OCI-LY1 (cell line): ENCODE measurements around the gene LCN9.

ENCODE experiments used
- H2AFZ ChIP-seq: fragments of 200-600 bp; sonication (generic), shearing (Covaris generic); 2 replicates; pipeline ENCODE4 v1.6.0; 2014; ENCODE audit warnings: antibody characterized with exemption, mild to moderate bottlenecking, low read length
- H3F3A ChIP-seq: fragments of 200-600 bp; sonication (generic), shearing (Covaris generic); 2 replicates; pipeline ENCODE4 v1.6.0; 2014; ENCODE audit warnings: mild to moderate bottlenecking, antibody characterized with exemption, low read length, moderate library complexity; ENCODE audit not compliant: insufficient read depth
- H3K27ac ChIP-seq: fragments of 200-600 bp; sonication (generic); 2 replicates; pipeline ENCODE4 v1.5.1; 2014; ENCODE audit warnings: low read length, mixed run types, mild to moderate bottlenecking, low read depth; ENCODE audit not compliant: poor library complexity, severe bottlenecking
- H3K27me3 ChIP-seq: fragments of 200-600 bp; sonication (generic); 2 replicates; pipeline ENCODE4 v1.6.0; 2014; ENCODE audit warnings: antibody characterized with exemption, mild to moderate bottlenecking, low read length, moderate library complexity; ENCODE audit not compliant: insufficient read depth
- H3K36me3 ChIP-seq: fragments of 200-600 bp; sonication (generic); 2 replicates; pipeline ENCODE4 v1.6.1; 2014; ENCODE audit warnings: mild to moderate bottlenecking, antibody characterized with exemption, low read length, moderate library complexity, mixed read lengths; ENCODE audit not compliant: insufficient read depth
- H3K4me1 ChIP-seq: fragments of 200-600 bp; sonication (generic); 2 replicates; pipeline ENCODE4 v1.5.1; 2014; ENCODE audit warnings: mild to moderate bottlenecking, low read length, moderate library complexity; ENCODE audit not compliant: insufficient read depth, severe bottlenecking
- H3K4me2 ChIP-seq: fragments of 200-600 bp; sonication (generic), shearing (Covaris generic); 2 replicates; pipeline ENCODE4 v1.6.1; 2014; ENCODE audit warnings: low read length
- H3K4me3 ChIP-seq: fragments of 200-600 bp; sonication (generic); 2 replicates; pipeline ENCODE4 v1.5.1; 2014; ENCODE audit warnings: low read length, low read depth, mild to moderate bottlenecking, mixed read lengths; ENCODE audit not compliant: poor library complexity, severe bottlenecking
- H3K79me2 ChIP-seq: fragments of 200-600 bp; shearing (Covaris generic); 2 replicates; pipeline ENCODE4 v1.6.1; 2016; ENCODE audit warnings: mixed run types, low read length, mixed read lengths; ENCODE audit not compliant: insufficient read depth
- H3K9ac ChIP-seq: fragments of 200-600 bp; sonication (generic), shearing (Covaris generic); 2 replicates; pipeline ENCODE4 v1.6.1; 2014; ENCODE audit warnings: mild to moderate bottlenecking, low read length, mixed read lengths
- H3K9me2 ChIP-seq: fragments of 200-600 bp; sonication (generic), shearing (Covaris generic); 2 replicates; pipeline ENCODE4 v1.6.1; 2014; ENCODE audit warnings: low read depth, mild to moderate bottlenecking, low read length, mixed read lengths
- H3K9me3 ChIP-seq: fragments of 200-600 bp; shearing (Covaris generic); 2 replicates; pipeline ENCODE4 v1.6.1; 2014; ENCODE audit warnings: low read length, mixed read lengths
- H4K20me1 ChIP-seq: fragments of 200-600 bp; sonication (generic), shearing (Covaris generic); 2 replicates; pipeline ENCODE4 v1.6.0; 2016; ENCODE audit warnings: mild to moderate bottlenecking, low read length; ENCODE audit not compliant: insufficient read depth
- CTCF ChIP-seq: fragments of 200-600 bp; sonication (generic), shearing (Covaris generic); IDR thresholded peaks from 2 replicates; pipeline ENCODE4 v1.5.1; 2017; ENCODE audit warnings: mild to moderate bottlenecking, antibody characterized with exemption, low read length, moderate library complexity, mixed read lengths
- EZH2 ChIP-seq: fragments of 200-600 bp; sonication (generic), shearing (Covaris generic); IDR thresholded peaks from 2 replicates; pipeline ENCODE4 v1.8.0; 2017; ENCODE audit warnings: borderline replicate concordance, mixed run types, mild to moderate bottlenecking, antibody characterized with exemption, low read length, moderate library complexity, mixed read lengths

Gene LCN9

GRCh38 chr9:135683401-135684034 lies 20.4 kb downstream of the LCN9 start:
- no peaks in the 10 kb centered on the region for H3F3A ChIP-seq
- H3K4me2 ChIP-seq: no peak overlapping the region
- H3K9me2 ChIP-seq: no peaks in the 10 kb centered on the region
- no peaks in the 10 kb centered on the region for H3K9me3 ChIP-seq
- H3K36me3 ChIP-seq: no peaks in the 10 kb centered on the region
- H3K27ac ChIP-seq: no peak overlapping the region
- TF ChIP-seq CTCF (no peak), EZH2 (no peak)
- H3K4me3 ChIP-seq: no peak overlapping the region
- no peaks in the 10 kb centered on the region for H4K20me1 ChIP-seq
- H2AFZ ChIP-seq: no peak overlapping the region
- no peaks in the 10 kb centered on the region for H3K79me2 ChIP-seq
- no peaks in the 10 kb centered on the region for H3K4me1 ChIP-seq
- no peak overlapping the region for H3K9ac ChIP-seq
- H3K27me3 ChIP-seq: 0 out of 2 replicates have a peak, but pooled peaks cover 4% of the 10 kb centered on the region

DNA sequence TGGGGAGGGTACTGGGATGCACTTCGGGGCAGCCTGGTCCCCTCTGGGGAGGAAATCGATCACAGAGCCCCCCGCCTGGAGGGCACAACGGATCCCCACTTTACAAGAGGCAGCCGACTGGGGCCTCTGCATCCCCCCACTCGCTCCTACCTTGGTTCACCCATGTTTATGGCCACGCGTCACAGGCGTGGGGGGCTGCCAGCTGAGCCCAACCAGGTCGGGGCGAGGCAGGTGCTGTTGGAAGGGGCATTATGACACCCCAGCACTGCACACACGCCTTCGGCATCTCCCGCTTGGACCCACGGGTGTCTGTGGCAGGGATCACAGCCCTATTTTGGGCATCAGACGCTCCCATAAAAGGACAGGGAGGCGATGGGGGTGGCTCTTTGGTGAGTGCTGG lies 21.6 kb downstream of the LCN9 start:
- H2AFZ ChIP-seq: no peak overlapping the region
- 0 out of 2 replicates have a peak, but pooled peaks cover 4% of the 10 kb centered on the region for H3K27me3 ChIP-seq
- no peak overlapping the region for H3K4me3 ChIP-seq
- H3K4me2 ChIP-seq: no peak overlapping the region
- H3K9me3 ChIP-seq: no peaks in the 10 kb centered on the region
- no peaks in the 10 kb centered on the region for H4K20me1 ChIP-seq
- TF ChIP-seq EZH2 (no peak), CTCF (no peak)
- H3K9ac ChIP-seq: no peak overlapping the region
- no peaks in the 10 kb centered on the region for H3K79me2 ChIP-seq
- H3K27ac ChIP-seq: no peak overlapping the region
- H3K36me3 ChIP-seq: no peaks in the 10 kb centered on the region
- H3K9me2 ChIP-seq: no peaks in the 10 kb centered on the region
- H3F3A ChIP-seq: no peaks in the 10 kb centered on the region
- H3K4me1 ChIP-seq: no peaks in the 10 kb centered on the region

- Histone ChIP-seq H3K4me3 (no peak overlapping the region), H3K4me1 (no peaks in the 10 kb centered on the region), H3F3A (no peaks in the 10 kb centered on the region), H3K36me3 (no peaks in the 10 kb centered on the region), H3K9ac (no peak overlapping the region), H3K27ac (no peak overlapping the region), H3K4me2 (no peak overlapping the region), H3K79me2 (no peaks in the 10 kb centered on the region), H3K9me3 (no peaks in the 10 kb centered on the region), H3K27me3 (0 out of 2 replicates have a peak, but pooled peaks cover 4% of the 10 kb centered on the region), H3K9me2 (no peaks in the 10 kb centered on the region), H4K20me1 (no peaks in the 10 kb centered on the region), H2AFZ (no peak overlapping the region)
- TF ChIP-seq CTCF (no peak), EZH2 (no peak)
Observed at GRCh38 chr9:135687216-135687615, 24.1 kb downstream of the LCN9 start.
